HG02759 (cell line): Measurements from ENCODE around the gene CTRB2.
"Not testable (repeated sequence)": the region's sequence is repeated elsewhere in the genome, so short reads cannot be mapped to it uniquely, and the experiment has no call there.

Experiments used
- ATAC-seq: cut with Tn5 transposase; IDR thresholded peaks from one replicate; pipeline ENCODE4 v1.9.1; 2021; ENCODE audit warnings: mild to moderate bottlenecking, moderate library complexity; ENCODE audit not compliant: unreplicated experiment

Gene CTRB2

GRCh38 chr16:75205961-75206748 lies 806 bp downstream of the CTRB2 start:
- not testable (repeated sequence) for ATAC-seq

- ATAC-seq = not testable (repeated sequence)
Observed at GRCh38 chr16:75205438-75205837, 1.5 kb downstream of the CTRB2 start.

- ATAC-seq = not testable (repeated sequence)
Observed at GRCh38 chr16:75204905-75205304, 2.1 kb downstream of the CTRB2 start.

GRCh38 chr16:75204410-75204758 lies 2.6 kb downstream of the CTRB2 start:
- no peak for ATAC-seq

- no peak for ATAC-seq
Observed at GRCh38 chr16:75203667-75204409, 3.1 kb downstream of the CTRB2 start.

GRCh38 chr16:75203096-75203495 lies 3.9 kb downstream of the CTRB2 start:
- ATAC-seq = no peak

GRCh38 chr16:75202069-75202590 lies 4.8 kb downstream of the CTRB2 start:
- no peak for ATAC-seq

- no peak for ATAC-seq
Observed at GRCh38 chr16:75198135-75198600, 8.8 kb downstream of the CTRB2 start.

GRCh38 chr16:75197522-75198134 lies 9.3 kb downstream of the CTRB2 start:
- ATAC-seq = no peak

GRCh38 chr16:75196836-75197235 lies 10.1 kb downstream of the CTRB2 start:
- no peak for ATAC-seq

GRCh38 chr16:75195811-75196790 lies 10.9 kb downstream of the CTRB2 start:
- no peak for ATAC-seq

GRCh38 chr16:75193730-75194444 lies 13.1 kb downstream of the CTRB2 start:
- ATAC-seq = no peak

GRCh38 chr16:75193265-75193650 lies 13.7 kb downstream of the CTRB2 start:
- ATAC-seq = no peak

- ATAC-seq = no peak
Observed at GRCh38 chr16:75192606-75193264, 14.2 kb downstream of the CTRB2 start.

GRCh38 chr16:75189638-75190245 lies 17.2 kb downstream of the CTRB2 start:
- no peak for ATAC-seq

- ATAC-seq = no peak
Observed at GRCh38 chr16:75188832-75189477, 18.0 kb downstream of the CTRB2 start.

- ATAC-seq = no peak
Observed at GRCh38 chr16:75181630-75182029, 25.3 kb downstream of the CTRB2 start.

- ATAC-seq = no peak
Observed at GRCh38 chr16:75179208-75179607, 27.8 kb downstream of the CTRB2 start.
